GM18870 (cell line): ENCODE results near the gene SNCG.
"Not testable (repeated sequence)": the region's sequence is repeated elsewhere in the genome, so short reads cannot be mapped to it uniquely, and the experiment has no call there.

ENCODE experiments used
- ATAC-seq: cut with Tn5 transposase; IDR thresholded peaks from one replicate; pipeline ENCODE4 v1.9.1; 2021; ENCODE audit warnings: moderate library complexity; ENCODE audit not compliant: unreplicated experiment

Gene SNCG

GRCh38 chr10:86972613-86973380 is 14.4 kb downstream of the SNCG start:
- ATAC-seq = no peak

- ATAC-seq = no peak
Measured at GRCh38 chr10:86974484-86974883, 16.1 kb downstream of the SNCG start.

DNA sequence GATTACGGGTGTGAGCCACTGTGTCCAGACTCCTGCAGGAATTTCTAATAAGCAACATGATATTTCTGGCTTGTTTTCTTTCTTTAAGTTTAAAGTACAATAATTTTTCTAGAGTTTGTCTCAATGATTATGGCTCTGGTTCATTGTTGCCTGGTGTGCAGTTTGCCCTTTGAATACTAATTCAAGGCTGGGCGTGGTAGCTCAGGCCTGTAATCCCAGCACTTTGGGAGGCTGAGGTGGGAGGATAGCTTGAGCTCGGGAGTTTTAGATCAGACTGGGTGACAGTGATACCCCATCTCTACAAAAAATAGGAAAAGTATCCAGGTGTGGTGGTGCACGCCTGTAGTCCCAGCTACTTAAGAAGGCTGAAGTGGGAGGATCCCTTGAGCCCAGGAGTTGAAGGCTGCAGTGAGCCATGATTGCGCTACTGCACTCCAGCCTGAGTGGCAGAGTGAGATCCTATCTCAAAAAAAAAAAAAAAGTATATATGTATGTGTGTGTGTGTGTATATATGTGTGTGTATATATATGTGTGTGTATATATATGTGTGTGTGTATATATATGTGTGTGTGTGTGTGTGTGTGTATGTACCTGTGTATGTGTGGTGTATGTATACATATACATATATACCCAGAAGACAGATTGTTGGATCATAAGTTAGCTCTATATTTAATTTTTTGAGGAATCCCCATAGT is 18.1 kb downstream of the SNCG start:
- ATAC-seq = no peak

GRCh38 chr10:86978457-86978856 is 20.1 kb downstream of the SNCG start:
- ATAC-seq = not testable (repeated sequence)

GRCh38 chr10:86979296-86979818 is 21.0 kb downstream of the SNCG start:
- ATAC-seq = no peak

GRCh38 chr10:86979977-86980448 is 21.6 kb downstream of the SNCG start:
- no peak for ATAC-seq

DNA sequence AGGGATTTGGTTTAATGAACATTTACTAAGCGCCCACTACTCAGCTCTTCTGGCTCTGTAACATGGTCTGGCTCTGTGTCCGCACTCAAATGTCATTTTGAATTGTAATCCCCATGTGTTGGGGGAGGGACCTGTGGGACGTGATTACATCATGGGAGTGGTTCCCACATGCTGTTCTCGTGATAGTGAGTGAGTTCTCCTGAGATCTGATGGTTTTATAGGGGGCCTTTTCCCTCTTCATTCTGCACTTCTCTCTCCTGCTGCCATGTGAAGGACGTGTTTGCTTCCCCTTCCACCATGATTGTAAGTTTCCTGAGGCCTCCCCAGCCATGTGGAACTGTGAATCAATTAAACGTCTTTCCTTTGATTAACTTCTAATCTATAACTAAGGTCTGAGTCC is 22.6 kb downstream of the SNCG start:
- ATAC-seq = not testable (repeated sequence)

GRCh38 chr10:86981716-86982115 is 23.3 kb downstream of the SNCG start:
- ATAC-seq = no peak

DNA sequence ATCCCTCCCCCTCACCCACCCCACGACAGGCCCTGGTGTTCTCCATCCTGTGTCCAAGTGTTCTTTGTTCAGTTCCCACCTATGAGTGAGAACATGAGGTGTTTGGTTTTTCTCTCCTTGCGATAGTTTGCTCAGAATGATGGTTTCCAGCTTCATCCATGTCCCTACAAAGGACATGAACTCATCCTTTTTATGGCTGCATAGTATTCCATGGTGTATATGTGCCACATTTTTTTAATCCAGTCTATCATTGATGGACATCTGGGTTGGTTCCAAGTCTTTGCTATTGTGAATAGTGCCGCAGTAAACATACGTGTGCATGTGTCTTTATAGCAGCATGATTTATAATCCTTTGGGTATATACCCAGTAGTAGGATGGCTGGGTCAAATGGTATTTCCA is 26.1 kb downstream of the SNCG start:
- ATAC-seq = not testable (repeated sequence)

DNA sequence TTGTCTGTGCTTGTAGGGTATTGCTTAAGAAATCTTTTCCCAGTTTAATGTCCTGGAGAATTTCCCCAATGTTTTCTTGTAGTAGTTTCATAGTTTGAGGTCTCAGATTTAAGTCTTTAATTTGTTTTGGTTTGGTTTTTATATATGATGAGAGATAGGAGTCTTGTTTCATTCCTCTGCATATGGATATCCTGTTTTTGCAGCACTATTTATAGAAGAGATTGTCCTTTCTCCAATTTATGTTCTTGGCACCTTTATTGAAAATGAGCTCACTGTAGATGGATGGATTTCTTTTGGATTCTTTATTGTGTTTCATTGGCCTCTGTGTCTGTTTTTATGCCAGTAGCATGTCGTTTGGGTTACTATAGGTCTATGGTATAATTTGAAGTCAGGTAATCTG is 30.1 kb downstream of the SNCG start:
- ATAC-seq = no peak

- not testable (repeated sequence) for ATAC-seq
Measured at GRCh38 chr10:86991362-86991761, 33.0 kb downstream of the SNCG start.

- no peak for ATAC-seq
Measured at GRCh38 chr10:86992456-86992855, 34.1 kb downstream of the SNCG start.

GRCh38 chr10:86992929-86993328 is 34.5 kb downstream of the SNCG start:
- ATAC-seq = no peak

DNA sequence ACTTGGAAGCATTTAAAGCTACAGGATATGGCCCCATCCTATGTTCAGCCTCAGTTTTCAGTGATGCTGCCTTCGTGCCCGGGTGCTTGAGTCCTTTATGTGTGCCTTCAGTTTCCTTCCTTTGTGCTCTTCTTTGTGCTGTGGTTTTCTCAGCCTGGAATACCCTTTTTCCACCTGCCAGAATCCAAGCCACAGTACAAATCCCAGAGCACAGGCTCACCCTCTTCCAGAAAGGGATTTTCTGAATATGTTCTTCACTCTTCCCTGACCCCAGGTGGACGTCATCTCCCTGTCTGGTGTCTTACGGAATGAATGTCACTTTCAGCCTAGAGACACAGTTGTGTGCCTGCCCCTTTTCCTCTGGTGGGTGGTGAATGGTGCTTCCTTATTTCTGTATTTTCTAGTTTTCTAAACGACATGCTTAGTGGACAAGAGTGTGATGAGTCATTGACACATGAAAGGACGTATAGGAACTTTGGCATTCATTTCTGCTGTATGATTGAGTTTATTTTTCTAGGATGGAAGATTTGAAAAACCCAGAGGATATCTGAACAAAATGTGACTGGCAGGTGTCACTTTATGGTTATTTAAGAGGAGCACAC is 41.5 kb downstream of the SNCG start:
- not testable (repeated sequence) for ATAC-seq

GRCh38 chr10:87000491-87000890 is 42.1 kb downstream of the SNCG start:
- ATAC-seq = no peak

- not testable (repeated sequence) for ATAC-seq
Measured at GRCh38 chr10:87007124-87007523, 48.7 kb downstream of the SNCG start.

- ATAC-seq = not testable (repeated sequence)
Measured at GRCh38 chr10:87007674-87008073, 49.3 kb downstream of the SNCG start.

DNA sequence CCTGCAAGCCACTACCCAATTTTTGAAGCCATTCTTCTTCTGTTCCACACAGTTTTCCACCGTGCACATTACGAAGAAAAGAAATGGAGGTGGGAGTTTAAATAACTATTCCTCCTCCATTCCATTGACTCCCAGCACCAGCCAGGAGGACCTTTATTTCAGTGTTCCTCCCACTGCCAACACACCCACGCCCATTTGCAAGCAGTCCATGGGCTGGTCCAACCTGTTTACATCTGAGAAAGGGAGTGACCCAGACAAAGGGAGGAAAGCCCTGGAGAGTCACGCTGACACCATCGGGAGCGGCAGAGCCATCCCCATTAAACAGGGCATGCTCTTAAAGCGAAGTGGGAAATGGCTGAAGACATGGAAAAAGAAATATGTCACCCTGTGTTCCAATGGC is 49.9 kb downstream of the SNCG start:
- not testable (repeated sequence) for ATAC-seq

- not testable (repeated sequence) for ATAC-seq
Measured at GRCh38 chr10:87009134-87009696, 50.8 kb downstream of the SNCG start.
